Measurements from ENCODE around the gene KLHDC4. TPM values are rescaled to one million over a fixed set of nuclear protein-coding genes. Genes with fewer than 3 reads are reported as not detected.
"Not testable (repeated sequence)": the region's sequence is repeated elsewhere in the genome, so short reads cannot be mapped to it uniquely, and the experiment has no call there.

Gene KLHDC4
- polyA plus RNA-seq, 1 donor = 32.5 TPM

DNA sequence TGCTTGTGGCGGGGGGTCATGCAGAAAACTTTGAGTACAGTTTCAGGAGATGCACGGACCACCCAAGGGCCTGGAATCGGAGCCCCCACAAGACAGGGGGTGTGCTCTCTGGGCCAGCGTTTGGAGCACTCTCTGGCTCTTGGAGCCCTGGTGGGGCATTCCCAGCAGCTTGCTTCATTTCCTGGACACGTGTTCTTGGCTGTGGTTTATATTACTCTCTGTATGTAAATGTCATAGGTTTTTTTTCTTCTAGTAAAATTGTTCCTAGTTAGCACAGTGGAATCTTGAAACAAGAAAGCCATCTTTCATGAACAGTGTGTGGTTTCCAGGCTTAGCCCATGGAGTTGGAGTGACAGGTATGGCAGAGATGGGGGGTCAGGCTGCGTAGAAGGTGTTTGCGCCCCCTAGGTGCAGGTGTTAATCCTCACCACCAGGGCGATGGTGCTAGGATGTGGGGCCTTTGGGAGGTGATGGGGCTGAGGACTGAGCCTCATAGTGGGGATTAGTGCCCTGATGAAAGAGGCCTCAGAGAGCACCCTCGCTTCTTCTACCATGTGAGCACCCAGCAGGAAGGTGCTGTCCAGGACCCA lies 83.7 kb downstream of the KLHDC4 start:
- DNase-seq = peak; percentile 62

DNA sequence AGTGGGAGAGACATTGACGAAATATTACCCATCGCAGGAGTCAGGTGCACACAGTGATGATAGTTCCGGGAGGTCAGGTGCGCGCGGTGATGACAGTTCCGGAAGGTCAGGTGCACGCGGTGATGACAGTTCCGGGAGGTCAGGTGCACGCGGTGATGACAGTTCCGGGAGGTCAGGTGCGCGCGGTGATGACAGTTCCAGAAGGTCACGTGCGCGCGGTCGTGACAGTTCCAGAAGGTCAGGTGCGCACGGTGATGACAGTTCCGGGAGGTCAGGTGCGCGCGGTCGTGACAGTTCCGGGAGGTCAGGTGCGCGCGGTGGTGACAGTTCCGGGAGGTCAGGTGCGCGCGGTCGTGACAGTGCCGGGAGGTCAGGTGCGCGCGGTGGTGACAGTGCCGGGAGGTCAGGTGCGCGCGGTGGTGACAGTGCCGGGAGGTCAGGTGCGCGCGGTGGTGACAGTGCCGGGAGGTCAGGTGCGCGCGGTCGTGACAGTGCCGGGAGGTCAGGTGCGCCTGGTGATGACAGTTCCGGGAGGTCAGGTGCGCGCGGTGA lies 84.7 kb downstream of the KLHDC4 start:
- not testable (repeated sequence) for DNase-seq

GRCh38 chr16:87680272-87680644 lies 85.5 kb downstream of the KLHDC4 start:
- DNase-seq = no peak

- DNase-seq = no peak
Measured at GRCh38 chr16:87679593-87680271, 86.1 kb downstream of the KLHDC4 start.

DNA sequence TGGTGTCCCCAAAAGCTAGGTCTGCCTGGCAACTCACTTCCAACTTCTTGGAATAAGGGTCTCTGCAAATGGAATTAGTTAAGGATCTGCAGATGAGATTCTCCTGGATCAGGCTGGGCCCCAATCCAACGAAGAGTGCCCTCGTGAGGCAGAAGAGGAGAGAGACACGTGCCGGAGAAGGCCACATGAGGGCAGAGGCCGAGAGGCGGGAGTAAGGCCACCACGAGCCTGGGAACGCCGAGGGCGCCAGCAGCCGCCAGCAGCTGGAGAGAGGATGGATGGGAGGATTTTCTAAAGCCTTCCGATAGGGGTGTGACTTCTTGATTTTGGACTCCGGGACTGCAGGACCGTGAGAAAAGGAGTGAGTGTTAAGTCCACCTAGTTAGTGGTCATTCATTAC lies 87.2 kb downstream of the KLHDC4 start:
- no peak for DNase-seq

- no peak for DNase-seq
Measured at GRCh38 chr16:87677830-87678229, 88.0 kb downstream of the KLHDC4 start.

GRCh38 chr16:87675111-87675719 lies 90.6 kb downstream of the KLHDC4 start:
- no peak for DNase-seq

DNA sequence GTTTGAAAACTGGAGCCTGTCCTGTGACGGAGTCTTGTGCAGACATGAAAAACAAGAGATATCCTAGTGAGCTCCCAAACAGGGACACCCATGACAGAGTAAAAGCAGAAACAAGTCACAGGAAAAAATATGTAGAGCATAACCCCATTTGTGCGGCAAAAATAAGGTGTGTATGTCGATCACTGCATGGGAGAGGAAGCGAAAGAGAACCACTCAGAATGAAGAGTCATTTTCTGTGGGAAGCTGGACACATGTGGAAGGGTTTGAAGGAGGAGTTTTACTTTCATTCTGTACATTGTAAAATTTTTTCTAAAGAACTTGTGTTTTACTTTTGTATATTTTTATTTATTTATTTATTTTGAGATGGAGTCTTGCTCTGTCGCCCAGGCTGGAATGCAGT lies 91.4 kb downstream of the KLHDC4 start:
- DNase-seq = no peak

DNA sequence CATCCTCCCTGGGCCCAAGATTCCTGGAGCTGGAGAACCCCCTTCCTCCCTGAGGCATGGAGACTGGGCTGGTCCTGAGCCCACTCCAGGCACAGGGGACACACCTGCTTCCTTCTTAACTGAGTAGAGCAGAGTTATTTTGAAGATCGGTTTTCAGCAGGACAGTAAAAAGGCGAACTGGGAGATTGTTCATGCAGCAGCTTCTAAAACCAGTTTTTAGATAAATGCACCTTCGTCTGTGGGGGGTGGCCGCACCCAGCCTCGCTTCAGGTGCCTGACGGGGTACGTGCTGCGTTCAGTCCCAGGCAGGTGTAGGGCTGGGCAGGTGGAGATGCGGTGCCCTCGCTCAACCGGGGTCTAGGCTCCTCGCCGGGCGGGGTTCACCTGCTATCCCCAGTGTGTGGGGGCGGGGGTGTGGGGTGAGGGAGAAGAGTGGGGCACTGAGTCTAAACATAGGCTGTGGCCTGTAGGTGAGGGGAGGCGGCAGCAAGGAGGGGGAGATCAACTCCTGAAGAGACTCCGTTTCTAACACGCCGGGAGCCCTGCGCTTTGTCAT lies 94.0 kb downstream of the KLHDC4 start:
- DNase-seq = no peak

GRCh38 chr16:87671221-87671620 lies 94.6 kb downstream of the KLHDC4 start:
- no peak for DNase-seq

GRCh38 chr16:87669672-87670071 lies 96.1 kb downstream of the KLHDC4 start:
- no peak for DNase-seq

DNA sequence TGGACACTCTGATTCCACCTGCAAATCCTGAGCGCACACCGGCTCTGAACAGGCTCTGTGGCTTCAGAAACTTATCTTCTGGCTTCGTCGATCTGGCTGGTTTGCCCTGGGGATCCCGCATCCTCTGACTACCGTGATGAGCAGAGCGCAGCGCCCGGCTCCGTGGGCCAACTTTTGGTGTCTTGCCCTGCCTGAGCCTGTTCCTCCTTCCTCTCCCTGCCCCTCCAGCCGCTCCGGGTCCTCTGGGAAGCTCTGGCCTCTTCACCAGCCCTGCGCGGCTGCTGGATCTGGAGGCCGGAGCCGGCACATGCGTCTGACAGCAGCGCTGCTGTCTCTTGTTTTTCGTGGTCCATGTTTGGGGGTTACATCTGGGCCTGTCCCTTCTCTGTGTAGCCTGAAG lies 97.8 kb downstream of the KLHDC4 start:
- DNase-seq = no peak

DNA sequence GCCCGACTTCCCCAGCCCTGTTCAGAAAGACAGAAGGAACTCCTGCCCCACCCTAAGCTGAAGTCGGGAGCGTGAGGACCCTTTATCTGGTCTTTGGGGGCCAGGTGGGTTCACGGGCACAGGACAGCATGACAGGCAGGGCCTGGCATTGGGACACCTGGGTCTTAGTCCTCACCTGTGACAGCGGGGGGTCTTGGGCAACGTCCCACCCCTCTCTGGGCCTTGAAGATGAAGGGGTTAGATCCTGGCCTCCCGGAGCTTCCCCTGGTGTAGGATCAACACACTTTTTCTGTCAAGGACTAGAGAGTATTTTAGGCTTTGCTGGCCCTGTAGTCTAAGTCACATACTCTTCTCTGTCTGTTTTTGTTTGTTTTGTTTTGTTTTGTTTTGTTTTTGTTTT lies 98.3 kb downstream of the KLHDC4 start:
- no peak for DNase-seq

GRCh38 chr16:87666919-87667318 lies 98.9 kb downstream of the KLHDC4 start:
- DNase-seq = no peak

DNA sequence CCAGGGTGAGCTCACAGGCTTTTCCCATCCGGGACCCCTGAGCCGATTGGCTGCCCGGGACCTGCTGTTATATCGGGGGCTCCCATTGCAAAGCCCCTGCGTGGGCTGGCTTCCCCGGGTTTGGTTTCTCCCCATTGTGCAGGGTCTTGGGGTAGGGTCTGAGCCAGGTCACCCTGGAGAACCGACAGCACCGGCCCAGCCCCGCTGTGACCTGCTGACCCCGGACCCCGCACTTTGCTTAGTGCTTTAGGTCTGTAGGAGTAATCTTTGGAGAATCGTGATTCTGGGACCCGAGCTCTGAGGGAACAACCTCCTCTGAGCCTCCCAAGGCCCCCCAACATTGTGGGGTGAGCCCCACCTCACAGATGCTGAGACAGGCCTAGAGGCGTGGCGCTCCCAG lies 100.6 kb downstream of the KLHDC4 start:
- no peak for DNase-seq

DNA sequence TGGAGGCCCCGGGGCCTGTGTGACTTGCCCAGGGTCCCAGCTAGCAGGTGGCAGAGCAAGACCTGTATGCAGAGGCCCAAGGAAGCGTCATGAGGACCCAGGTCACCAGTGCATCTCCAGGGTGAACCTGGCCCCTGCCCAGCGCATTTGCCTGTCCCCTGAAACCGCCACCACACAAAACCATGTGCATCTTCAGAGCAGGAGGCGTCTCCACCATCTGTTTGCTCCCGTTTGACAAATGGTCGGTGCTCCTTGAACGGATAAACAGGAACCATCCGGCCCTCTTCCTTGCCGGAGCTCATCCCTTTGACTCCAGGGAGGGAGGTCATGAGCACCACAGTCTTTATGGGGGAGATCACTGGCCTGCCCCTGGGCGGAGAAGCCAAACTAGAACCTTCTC lies 101.0 kb downstream of the KLHDC4 start:
- DNase-seq = no peak

DNA sequence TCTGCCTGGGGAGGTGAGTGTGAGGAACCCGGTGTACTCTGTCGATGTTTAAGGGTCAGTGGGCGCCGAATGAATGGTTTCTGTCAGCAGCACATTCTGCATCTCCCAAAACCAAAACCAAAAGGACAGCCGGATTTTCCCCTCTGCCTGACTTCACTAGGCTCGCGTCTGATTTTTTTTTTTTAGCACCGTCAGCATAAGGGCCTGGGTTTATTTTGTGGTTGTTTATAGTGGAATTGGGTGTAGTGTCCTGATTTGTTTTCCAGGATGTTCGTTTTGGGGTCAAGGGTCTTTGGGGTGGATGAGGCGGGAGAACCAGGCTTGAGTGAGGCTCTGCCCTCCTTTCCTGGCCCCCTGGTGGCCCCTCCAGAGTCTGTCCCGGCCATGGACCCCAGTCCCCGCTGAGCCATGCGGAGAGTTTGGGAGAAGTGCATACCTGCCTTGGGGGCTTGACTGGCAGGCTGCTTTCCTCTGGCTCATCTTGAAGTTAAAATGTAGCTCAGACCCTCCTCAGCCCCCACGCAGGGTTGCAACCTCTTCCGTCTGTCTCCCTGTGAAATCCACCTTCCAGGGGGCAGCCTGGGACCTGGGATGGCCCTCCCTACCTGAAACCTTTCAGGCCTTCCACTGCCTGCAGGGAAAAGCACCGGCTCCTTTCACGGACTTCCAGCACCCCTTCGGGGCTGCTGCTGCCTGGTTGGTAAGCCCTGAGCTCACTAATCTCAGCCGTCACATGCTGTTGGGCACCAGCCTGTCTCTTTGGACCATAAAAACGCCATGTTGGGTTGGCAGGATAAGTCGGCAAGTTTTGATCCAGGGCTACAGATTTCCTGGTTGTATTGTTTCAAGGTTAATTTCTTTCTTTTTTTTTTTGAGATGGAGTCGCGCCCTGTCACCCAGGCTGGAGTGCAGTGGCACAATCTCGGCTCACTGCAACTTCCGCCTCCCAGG lies 103.3 kb downstream of the KLHDC4 start:
- DNase-seq = no peak

DNA sequence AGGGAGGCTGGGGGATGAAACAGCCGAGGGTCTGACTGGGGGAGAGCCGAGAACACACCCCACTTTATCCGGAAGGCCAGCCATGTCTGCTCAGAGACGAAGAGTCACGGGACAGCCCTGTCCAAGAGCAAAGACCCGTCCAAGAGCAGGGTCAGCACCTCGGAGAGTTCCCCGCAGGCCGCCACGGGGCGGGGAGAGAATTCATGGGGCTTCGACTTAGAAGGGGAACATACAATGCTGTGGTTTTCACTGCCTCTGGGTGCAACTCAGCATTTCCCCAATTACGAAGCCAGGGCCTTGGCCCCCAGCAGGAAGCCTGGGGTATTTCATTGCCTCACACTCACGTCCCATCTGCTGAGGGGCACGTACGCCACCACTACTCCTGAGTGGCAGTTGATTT lies 104.2 kb downstream of the KLHDC4 start:
- DNase-seq = peak; percentile 59

GRCh38 chr16:87658564-87659225 lies 107.1 kb downstream of the KLHDC4 start:
- no peak for DNase-seq

All from hindlimb muscle (tissue), 1 donor.